ENCODE data around the gene DCTD. TPM values are rescaled to one million over a fixed set of nuclear protein-coding genes. Genes with fewer than 3 reads are reported as not detected.

DCTD gene
- total and polyA plus RNA-seq, 2 of the 13 experiments (the other 11 are each of a cell fraction or from before 2014, with no cell fraction given) = 85.1 to 95.3 TPM

DNA sequence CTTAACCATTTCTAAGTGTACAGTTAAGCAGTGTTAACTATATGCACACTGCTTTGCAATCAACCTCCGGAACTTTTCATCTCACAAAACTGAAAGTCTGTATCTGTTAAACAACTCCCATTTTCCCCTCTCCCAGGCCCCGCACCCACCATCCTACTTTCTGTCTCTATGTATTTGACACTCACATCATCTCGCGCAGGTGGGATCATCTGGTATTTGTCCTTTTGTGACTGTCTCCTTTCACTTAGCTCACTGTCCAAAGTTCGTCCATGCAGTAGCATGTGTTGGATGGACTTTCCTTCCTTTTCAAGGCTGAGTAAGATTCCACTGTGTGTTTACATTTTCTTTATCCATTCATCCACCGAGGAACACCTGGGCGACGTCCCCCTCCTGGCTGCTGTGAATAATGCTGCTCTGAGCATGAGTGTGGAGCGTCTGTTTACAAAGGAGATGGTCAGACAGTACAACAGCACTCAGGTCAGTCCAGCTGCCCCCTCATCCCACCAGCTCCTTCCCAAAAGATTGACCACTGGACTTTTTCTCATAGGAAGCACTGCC lies 39.8 kb downstream of the DCTD start (continued):
- TF ChIP-seq, protein P1, sequence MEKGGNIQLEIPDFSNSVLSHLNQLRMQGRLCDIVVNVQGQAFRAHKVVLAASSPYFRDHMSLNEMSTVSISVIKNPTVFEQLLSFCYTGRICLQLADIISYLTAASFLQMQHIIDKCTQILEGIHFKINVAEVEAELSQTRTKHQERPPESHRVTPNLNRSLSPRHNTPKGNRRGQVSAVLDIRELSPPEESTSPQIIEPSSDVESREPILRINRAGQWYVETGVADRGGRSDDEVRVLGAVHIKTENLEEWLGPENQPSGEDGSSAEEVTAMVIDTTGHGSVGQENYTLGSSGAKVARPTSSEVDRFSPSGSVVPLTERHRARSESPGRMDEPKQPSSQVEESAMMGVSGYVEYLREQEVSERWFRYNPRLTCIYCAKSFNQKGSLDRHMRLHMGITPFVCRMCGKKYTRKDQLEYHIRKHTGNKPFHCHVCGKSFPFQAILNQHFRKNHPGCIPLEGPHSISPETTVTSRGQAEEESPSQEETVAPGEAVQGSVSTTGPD (CRISPR knock-in tag; IDR thresholded peaks at IDR 0.05) = no peak
- no peak for TF ChIP-seq PLRG1 (conservative IDR thresholded peaks at IDR 0.05)
- TF ChIP-seq HDAC2 (CRISPR knock-in tag; IDR thresholded peaks at IDR 0.05) = peak; percentile 95
- TF ChIP-seq, protein P2, sequence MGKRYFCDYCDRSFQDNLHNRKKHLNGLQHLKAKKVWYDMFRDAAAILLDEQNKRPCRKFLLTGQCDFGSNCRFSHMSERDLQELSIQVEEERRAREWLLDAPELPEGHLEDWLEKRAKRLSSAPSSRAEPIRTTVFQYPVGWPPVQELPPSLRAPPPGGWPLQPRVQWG (CRISPR knock-in tag; IDR thresholded peaks at IDR 0.05; ENCODE audit: borderline replicate concordance, low read depth) = no peak
- TF ChIP-seq, protein P3, sequence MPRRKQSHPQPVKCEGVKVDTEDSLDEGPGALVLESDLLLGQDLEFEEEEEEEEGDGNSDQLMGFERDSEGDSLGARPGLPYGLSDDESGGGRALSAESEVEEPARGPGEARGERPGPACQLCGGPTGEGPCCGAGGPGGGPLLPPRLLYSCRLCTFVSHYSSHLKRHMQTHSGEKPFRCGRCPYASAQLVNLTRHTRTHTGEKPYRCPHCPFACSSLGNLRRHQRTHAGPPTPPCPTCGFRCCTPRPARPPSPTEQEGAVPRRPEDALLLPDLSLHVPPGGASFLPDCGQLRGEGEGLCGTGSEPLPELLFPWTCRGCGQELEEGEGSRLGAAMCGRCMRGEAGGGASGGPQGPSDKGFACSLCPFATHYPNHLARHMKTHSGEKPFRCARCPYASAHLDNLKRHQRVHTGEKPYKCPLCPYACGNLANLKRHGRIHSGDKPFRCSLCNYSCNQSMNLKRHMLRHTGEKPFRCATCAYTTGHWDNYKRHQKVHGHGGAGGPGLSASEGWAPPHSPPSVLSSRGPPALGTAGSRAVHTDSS (CRISPR knock-in tag; conservative IDR thresholded peaks at IDR 0.05) = no peak
- no peak for TF ChIP-seq ZNF230 (CRISPR knock-in tag; IDR thresholded peaks at IDR 0.05)
- TF ChIP-seq, protein P4, sequence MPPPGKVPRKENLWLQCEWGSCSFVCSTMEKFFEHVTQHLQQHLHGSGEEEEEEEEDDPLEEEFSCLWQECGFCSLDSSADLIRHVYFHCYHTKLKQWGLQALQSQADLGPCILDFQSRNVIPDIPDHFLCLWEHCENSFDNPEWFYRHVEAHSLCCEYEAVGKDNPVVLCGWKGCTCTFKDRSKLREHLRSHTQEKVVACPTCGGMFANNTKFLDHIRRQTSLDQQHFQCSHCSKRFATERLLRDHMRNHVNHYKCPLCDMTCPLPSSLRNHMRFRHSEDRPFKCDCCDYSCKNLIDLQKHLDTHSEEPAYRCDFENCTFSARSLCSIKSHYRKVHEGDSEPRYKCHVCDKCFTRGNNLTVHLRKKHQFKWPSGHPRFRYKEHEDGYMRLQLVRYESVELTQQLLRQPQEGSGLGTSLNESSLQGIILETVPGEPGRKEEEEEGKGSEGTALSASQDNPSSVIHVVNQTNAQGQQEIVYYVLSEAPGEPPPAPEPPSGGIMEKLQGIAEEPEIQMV (CRISPR knock-in tag; IDR thresholded peaks at IDR 0.05; ENCODE audit: low read depth) = no peak
- TF ChIP-seq, protein P5, sequence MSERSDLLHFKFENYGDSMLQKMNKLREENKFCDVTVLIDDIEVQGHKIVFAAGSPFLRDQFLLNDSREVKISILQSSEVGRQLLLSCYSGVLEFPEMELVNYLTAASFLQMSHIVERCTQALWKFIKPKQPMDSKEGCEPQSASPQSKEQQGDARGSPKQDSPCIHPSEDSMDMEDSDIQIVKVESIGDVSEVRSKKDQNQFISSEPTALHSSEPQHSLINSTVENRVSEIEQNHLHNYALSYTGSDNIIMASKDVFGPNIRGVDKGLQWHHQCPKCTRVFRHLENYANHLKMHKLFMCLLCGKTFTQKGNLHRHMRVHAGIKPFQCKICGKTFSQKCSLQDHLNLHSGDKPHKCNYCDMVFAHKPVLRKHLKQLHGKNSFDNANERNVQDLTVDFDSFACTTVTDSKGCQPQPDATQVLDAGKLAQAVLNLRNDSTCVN (CRISPR knock-in tag; IDR thresholded peaks at IDR 0.05; ENCODE audit: borderline replicate concordance) = no peak
- TF ChIP-seq RFX5 (IDR thresholded peaks at IDR 0.05; ENCODE audit: low read depth, low read length) = no peak
- no peak for TF ChIP-seq NCOA5 (CRISPR knock-in tag; IDR thresholded peaks at IDR 0.05)
- no peak for TF ChIP-seq ZNF44 (CRISPR knock-in tag; IDR thresholded peaks at IDR 0.05)
- TF ChIP-seq MEF2D (CRISPR knock-in tag; IDR thresholded peaks at IDR 0.05) = no peak
- no peak for TF ChIP-seq MAF1 (CRISPR knock-in tag; IDR thresholded peaks at IDR 0.05; ENCODE audit: borderline replicate concordance)
- TF ChIP-seq, protein P6, sequence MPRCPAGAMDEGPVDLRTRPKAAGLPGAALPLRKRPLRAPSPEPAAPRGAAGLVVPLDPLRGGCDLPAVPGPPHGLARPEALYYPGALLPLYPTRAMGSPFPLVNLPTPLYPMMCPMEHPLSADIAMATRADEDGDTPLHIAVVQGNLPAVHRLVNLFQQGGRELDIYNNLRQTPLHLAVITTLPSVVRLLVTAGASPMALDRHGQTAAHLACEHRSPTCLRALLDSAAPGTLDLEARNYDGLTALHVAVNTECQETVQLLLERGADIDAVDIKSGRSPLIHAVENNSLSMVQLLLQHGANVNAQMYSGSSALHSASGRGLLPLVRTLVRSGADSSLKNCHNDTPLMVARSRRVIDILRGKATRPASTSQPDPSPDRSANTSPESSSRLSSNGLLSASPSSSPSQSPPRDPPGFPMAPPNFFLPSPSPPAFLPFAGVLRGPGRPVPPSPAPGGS (CRISPR knock-in tag; IDR thresholded peaks at IDR 0.05) = 0 out of 2 replicates have a peak, but pooled peaks have one; percentile 34
- TF ChIP-seq, protein P7, sequence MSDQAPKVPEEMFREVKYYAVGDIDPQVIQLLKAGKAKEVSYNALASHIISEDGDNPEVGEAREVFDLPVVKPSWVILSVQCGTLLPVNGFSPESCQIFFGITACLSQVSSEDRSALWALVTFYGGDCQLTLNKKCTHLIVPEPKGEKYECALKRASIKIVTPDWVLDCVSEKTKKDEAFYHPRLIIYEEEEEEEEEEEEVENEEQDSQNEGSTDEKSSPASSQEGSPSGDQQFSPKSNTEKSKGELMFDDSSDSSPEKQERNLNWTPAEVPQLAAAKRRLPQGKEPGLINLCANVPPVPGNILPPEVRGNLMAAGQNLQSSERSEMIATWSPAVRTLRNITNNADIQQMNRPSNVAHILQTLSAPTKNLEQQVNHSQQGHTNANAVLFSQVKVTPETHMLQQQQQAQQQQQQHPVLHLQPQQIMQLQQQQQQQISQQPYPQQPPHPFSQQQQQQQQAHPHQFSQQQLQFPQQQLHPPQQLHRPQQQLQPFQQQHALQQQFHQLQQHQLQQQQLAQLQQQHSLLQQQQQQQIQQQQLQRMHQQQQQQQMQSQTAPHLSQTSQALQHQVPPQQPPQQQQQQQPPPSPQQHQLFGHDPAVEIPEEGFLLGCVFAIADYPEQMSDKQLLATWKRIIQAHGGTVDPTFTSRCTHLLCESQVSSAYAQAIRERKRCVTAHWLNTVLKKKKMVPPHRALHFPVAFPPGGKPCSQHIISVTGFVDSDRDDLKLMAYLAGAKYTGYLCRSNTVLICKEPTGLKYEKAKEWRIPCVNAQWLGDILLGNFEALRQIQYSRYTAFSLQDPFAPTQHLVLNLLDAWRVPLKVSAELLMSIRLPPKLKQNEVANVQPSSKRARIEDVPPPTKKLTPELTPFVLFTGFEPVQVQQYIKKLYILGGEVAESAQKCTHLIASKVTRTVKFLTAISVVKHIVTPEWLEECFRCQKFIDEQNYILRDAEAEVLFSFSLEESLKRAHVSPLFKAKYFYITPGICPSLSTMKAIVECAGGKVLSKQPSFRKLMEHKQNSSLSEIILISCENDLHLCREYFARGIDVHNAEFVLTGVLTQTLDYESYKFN (CRISPR knock-in tag; conservative IDR thresholded peaks at IDR 0.05) = peak; percentile 91
- 0 out of 2 replicates have a peak, but pooled peaks have one; percentile 66 for TF ChIP-seq WIZ (CRISPR knock-in tag; IDR thresholded peaks at IDR 0.05)
- no peak for TF ChIP-seq NFATC3 (CRISPR knock-in tag; IDR thresholded peaks at IDR 0.05)
- TF ChIP-seq ZNF143 (CRISPR knock-in tag; IDR thresholded peaks at IDR 0.05) = no peak
- no peak for TF ChIP-seq LCORL (IDR thresholded peaks at IDR 0.05)
- TF ChIP-seq LCORL (CRISPR knock-in tag; IDR thresholded peaks at IDR 0.05) = peak; percentile 65; the same call in 1 of the 2 replicates

Data from HepG2 (cell line).